HL-60 (cell line): ENCODE results near the gene RUNX3.

Experiments
- DNase-seq, 2 experiments: peaks; one replicate each; pipeline ENCODE4 v3.0.0-alpha.2; 2010 to 2020; ENCODE audit warnings: low read depth in 1 of 2, low spot score in 1 of 2
- H3K27ac ChIP-seq: fragments of 250-450 bp; sonication (Bioruptor Pico); replicated peaks from 2 replicates; pipeline ENCODE4 v1.5.1; 2020; ENCODE audit warnings: mild to moderate bottlenecking, moderate library complexity
- H3K27me3 ChIP-seq: fragments of 250-450 bp; sonication (Bioruptor Pico); 2 replicates; pipeline ENCODE4 v1.5.1; 2021; ENCODE audit warnings: mild to moderate bottlenecking, moderate library complexity; ENCODE audit not compliant: insufficient read depth, poor library complexity, severe bottlenecking
- H3K4me3 ChIP-seq: replicated peaks from 2 replicates; pipeline ENCODE4 v1.5.1; 2011; ENCODE audit warnings: mild to moderate bottlenecking, control low read depth, low read length; ENCODE audit not compliant: insufficient read depth
- CTCF ChIP-seq: IDR thresholded peaks from one replicate; pipeline ENCODE4 v1.5.1; 2011; ENCODE audit warnings: low read length, control low read depth, inconsistent platforms; ENCODE audit not compliant: insufficient read depth
- GABPA ChIP-seq: IDR thresholded peaks from 2 replicates; pipeline ENCODE4 v1.6.1; 2012; ENCODE audit warnings: low read depth
- POLR2AphosphoS5 ChIP-seq: IDR thresholded peaks from 2 replicates; pipeline ENCODE4 v1.6.1; 2012; ENCODE audit warnings: low read depth
- REST ChIP-seq: IDR thresholded peaks from 2 replicates; pipeline ENCODE4 v1.6.1; 2012; ENCODE audit warnings: low read depth; ENCODE audit not compliant: insufficient replicate concordance
- SPI1 ChIP-seq: IDR thresholded peaks from 2 replicates; pipeline ENCODE4 v1.6.1; 2012; ENCODE audit warnings: low read depth, mild to moderate bottlenecking, borderline replicate concordance

RUNX3 gene

GRCh38 chr1:24910751-24911650 is 19.1 kb downstream of the RUNX3 start:
- TF ChIP-seq SPI1 = no peak
- no peak for TF ChIP-seq REST
- TF ChIP-seq CTCF = no peak
- TF ChIP-seq GABPA = no peak
- TF ChIP-seq POLR2AphosphoS5 = no peak
- DNase-seq = no peak
- no peak overlapping the region for H3K4me3 ChIP-seq
- no peaks in the 10 kb centered on the region for H3K27me3 ChIP-seq
- no peak overlapping the region for H3K27ac ChIP-seq

- no peak overlapping the region for H3K4me3 ChIP-seq
- TF ChIP-seq SPI1 = no peak
- no peak for TF ChIP-seq GABPA
- no peak for TF ChIP-seq POLR2AphosphoS5
- TF ChIP-seq CTCF = no peak
- no peak for TF ChIP-seq REST
- no peak for DNase-seq
- no peak overlapping the region for H3K27ac ChIP-seq
- no peaks in the 10 kb centered on the region for H3K27me3 ChIP-seq
These were observed 19.9 kb downstream of the RUNX3 start for GRCh38 chr1:24910210-24910609.

GRCh38 chr1:24909388-24909898 is 20.6 kb downstream of the RUNX3 start:
- no peak for TF ChIP-seq SPI1
- H3K27me3 ChIP-seq = no peaks in the 10 kb centered on the region
- no peak overlapping the region for H3K27ac ChIP-seq
- DNase-seq = no peak
- H3K4me3 ChIP-seq = no peak overlapping the region

GRCh38 chr1:24908591-24909259 is 21.4 kb downstream of the RUNX3 start:
- H3K27me3 ChIP-seq = no peaks in the 10 kb centered on the region
- DNase-seq = no peak
- H3K4me3 ChIP-seq = no peak overlapping the region
- TF ChIP-seq REST (no peak), GABPA (no peak), SPI1 (no peak), POLR2AphosphoS5 (no peak), CTCF (no peak)
- H3K27ac ChIP-seq = no peak overlapping the region
